Omental fat pad (tissue), 4 donors: ENCODE measurements around the gene ANKRD9. TPM values are rescaled to one million over a fixed set of nuclear protein-coding genes. Genes with fewer than 3 reads are reported as not detected.
A peak's percentile ranks its signal among the peaks of the same experiment; 100 is the strongest.

ENCODE experiments used
- ATAC-seq: fragments of 150-250 bp; one replicate; pipeline ENCODE4 v1.9.1; 2016; ENCODE audit warnings: mild to moderate bottlenecking, moderate library complexity; ENCODE audit not compliant: low FRiP score
- DNase-seq: peaks from one replicate; pipeline ENCODE4 v3.0.0-alpha.2; 2019; ENCODE audit warnings: low spot score
- CTCF ChIP-seq, 3 donors: fragments of 450-650 bp; IDR thresholded peaks; one replicate each; pipeline ENCODE4 v1.5.1; 2016 to 2017; ENCODE audit warnings: antibody characterized with exemption in 3 of 3, mild to moderate bottlenecking in 3 of 3, moderate library complexity in 2 of 3
- total RNA-seq, 4 donors: library from RNA; depleted of rRNA; stranded (reverse); fragments of >200 nt; gene quantifications; one replicate each; pipeline ENCODE4 v1.1.0, GENCODE V29; 2016

Gene ANKRD9
- total RNA-seq, 4 donors from 2014 or later = 15.1 to 25.9 (median 23.9) TPM

- ATAC-seq (peak; percentile 22), DNase-seq (no peak)
- no peak for TF ChIP-seq CTCF (IDR thresholded peaks at IDR 0.05)
Measured at GRCh38 chr14:102532204-102532658, 22.7 kb upstream of the ANKRD9 start.

DNA sequence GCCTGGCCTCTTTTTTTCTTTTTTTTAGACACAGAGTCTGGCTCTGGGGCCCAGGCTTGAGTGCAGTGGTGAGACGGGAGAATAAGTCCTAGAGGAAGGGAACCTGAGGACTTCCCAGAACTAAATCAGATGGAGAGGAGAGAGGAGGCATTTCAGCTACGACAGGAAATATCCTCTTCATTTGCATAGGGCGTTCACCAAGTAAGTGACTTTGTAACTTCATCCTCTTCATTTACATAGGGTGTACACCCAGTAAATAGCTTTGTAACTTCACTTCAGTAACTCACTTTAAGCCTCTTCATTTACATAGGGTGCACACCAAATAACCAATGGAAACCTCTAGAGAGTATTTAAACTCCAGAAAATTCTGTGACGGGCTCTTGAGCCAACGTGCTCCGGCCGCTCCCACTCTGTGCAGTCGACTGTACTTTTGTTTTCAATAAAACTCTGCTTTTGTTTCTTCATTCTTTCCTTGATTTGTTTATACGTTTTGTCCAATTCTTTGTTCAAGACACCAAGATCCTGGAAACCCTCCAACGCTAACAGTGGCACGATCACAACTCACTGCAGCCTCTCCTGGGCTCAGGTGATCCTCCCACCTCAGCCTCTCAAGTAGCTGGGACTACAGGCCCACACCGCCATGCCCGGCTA is 21.4 kb upstream of the ANKRD9 start:
- DNase-seq (no peak), ATAC-seq (no peak)
- no peak for TF ChIP-seq CTCF (IDR thresholded peaks at IDR 0.05)

DNA sequence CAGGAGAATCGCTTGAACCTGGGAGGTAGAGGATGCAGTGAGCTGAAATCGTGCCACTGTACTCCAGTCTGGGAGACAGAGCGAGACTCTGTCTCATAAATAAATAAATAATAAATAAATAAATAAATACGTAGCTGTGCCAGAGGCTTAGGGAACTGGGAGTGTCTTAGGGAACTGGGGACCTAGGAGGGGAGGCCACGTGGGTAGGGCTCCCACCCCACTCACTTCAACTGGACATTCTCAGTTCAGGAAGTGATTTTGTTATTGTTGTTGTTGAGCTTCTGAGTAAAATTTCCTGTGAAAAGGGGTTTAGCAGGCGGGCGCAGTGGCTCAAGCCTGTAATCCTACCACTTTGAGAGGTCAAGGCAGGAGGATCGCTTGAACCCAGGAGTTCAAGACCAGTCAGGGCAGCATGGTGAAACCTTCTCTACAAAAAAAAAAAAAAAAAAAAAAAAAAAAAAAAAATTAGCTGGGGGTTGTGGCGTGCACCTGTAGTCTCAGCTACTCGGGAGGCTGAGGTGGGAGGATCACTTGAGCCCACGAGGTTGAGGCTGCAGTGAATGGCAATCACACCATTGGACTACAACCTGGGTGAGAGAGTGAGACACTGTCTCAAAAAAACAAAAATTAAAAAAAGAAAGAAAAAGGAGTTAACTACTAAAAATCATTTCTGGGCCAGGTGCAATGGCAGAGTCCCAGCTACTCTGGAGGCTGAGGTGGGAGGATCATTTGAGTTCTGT is 19.0 kb upstream of the ANKRD9 start:
- no peak for ATAC-seq
- no peak for TF ChIP-seq CTCF (IDR thresholded peaks at IDR 0.05)

GRCh38 chr14:102525929-102526497 is 16.4 kb upstream of the ANKRD9 start:
- ATAC-seq (no peak), DNase-seq (no peak)
- TF ChIP-seq CTCF (IDR thresholded peaks at IDR 0.05) = no peak

More for the DNA sequence above, 19.0 kb upstream of the ANKRD9 start:
- DNase-seq = no peak

DNA sequence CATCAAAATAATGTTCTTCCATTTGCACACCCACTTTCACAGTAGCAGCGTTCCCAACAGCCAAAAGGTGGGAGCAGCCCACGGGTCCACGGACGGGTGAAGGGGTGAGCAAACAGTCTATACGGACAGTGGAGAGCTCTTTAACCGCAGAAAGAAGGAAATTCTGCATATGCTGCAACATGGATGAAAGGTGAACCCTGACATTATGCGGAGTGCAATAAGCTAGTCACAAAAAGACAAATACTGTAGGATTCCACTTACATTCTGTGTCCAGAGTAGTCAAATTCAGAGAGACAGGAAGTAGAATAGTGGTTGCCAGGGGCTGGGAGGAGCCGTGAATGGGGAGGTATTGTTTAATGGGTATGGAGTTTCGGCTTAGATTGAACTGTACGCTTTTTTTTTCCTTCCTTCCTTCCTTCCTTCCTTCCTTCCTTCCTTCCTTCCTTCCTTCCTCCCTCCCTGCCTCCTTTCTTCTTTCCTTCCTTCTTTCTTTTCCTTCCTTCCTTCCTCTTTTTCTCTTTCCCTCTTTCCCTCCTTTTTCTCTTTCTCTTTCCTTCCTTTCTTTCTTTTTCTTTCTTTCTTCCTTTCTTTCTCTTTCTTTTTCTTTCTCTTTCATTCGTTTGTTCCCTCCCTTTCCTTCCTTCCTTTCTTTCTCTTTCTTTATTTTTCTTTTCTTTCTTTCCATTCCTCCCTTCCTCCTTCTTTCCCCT is 15.8 kb upstream of the ANKRD9 start:
- no peak for DNase-seq
- ATAC-seq = peak; percentile 18

More for the DNA sequence above, 15.8 kb upstream of the ANKRD9 start:
- no peak for TF ChIP-seq CTCF (IDR thresholded peaks at IDR 0.05)
